22Rv1 (cell line): ENCODE data around the gene PCDH12.

ENCODE experiments used
- H3K27ac ChIP-seq: fragments of 450-650 bp; 2 replicates; pipeline ENCODE4 v1.5.1; 2017
- ZFX ChIP-seq: fragments of 450-650 bp; IDR thresholded peaks from 2 replicates; pipeline ENCODE4 v1.6.1; 2017; ENCODE audit warnings: antibody characterized with exemption, borderline replicate concordance
- TF ChIP-seq, protein P1 (sequence below): fragments of 450-650 bp; IDR thresholded peaks from 2 replicates; pipeline ENCODE4 v1.5.1; 2017; ENCODE audit warnings: mild to moderate bottlenecking

The PCDH12 gene

DNA sequence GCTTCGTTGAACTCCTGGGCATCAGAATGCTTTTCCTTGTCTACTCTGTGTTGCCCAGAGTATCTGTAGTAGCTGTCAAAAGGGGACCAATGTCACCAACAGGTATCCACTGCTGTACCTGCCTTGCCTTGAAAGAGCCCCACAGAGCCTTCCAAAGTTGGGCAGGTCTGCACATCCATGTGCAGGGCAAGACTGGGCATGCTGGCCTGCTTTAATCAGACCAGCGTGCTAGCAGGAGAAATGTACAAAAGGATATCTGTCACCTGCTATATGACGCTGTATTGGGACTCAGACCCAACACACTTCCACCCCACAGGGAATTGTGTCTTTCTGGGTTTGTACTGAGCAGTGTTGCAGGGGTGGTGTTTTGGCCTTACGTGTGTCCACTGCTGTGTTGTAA is 22.5 kb downstream of the PCDH12 start:
- no peak overlapping the region for H3K27ac ChIP-seq
- TF ChIP-seq, protein P1, sequence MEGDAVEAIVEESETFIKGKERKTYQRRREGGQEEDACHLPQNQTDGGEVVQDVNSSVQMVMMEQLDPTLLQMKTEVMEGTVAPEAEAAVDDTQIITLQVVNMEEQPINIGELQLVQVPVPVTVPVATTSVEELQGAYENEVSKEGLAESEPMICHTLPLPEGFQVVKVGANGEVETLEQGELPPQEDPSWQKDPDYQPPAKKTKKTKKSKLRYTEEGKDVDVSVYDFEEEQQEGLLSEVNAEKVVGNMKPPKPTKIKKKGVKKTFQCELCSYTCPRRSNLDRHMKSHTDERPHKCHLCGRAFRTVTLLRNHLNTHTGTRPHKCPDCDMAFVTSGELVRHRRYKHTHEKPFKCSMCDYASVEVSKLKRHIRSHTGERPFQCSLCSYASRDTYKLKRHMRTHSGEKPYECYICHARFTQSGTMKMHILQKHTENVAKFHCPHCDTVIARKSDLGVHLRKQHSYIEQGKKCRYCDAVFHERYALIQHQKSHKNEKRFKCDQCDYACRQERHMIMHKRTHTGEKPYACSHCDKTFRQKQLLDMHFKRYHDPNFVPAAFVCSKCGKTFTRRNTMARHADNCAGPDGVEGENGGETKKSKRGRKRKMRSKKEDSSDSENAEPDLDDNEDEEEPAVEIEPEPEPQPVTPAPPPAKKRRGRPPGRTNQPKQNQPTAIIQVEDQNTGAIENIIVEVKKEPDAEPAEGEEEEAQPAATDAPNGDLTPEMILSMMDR = no peak
- TF ChIP-seq ZFX = no peak

DNA sequence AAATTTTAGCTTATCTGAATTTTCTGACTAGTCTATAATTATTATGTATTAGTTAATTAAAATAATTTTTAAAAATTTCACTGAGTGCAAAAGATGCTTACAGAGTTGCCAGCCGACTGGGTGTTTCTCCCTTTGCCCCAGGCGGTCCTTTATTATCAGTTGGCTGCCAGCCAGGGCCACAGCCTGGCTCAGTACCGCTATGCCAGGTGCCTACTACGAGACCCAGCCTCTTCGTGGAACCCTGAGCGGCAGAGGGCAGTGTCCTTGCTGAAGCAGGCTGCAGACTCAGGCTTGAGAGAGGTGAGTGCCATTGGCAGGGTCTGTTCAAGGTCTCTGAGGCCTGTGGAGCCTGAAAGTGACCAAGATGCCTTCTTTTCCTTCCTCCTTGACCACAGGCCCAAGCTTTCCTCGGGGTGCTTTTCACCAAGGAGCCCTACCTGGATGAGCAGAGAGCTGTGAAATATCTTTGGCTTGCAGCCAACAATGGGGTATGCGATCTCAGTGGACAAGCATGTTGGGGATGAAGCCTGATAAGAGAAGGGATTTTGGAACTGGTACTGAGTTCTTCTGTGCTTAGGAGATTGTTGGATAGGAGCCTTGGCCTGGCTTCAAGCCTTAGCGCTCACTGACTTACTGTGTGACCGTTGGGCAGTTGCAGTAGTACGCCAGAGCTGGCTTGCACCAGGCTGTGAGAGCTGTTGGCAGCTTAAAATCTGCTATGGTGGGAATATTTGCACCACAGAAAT is 23.7 kb downstream of the PCDH12 start:
- TF ChIP-seq, protein P1 = no peak
- no peak for TF ChIP-seq ZFX
- H3K27ac ChIP-seq = no peak overlapping the region

DNA sequence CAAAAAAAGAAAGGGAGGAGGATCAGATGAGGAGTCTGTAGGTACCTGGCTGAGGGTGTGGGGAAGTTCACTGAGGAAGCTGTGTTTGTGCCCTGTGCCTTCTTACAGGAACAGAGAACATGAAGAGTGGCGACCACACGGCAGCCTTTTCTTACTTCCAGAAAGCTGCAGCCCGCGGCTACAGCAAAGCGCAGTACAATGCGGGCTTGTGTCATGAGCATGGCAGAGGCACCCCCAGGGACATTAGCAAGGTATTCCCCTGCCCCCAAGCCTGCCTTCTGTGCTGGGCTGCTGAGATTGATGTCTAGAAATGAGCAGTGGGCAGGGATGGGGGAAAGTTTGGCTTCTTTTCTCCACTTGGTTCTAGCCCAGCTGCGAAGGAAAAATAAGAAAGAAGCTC is 24.9 kb downstream of the PCDH12 start:
- H3K27ac ChIP-seq = no peak overlapping the region

DNA sequence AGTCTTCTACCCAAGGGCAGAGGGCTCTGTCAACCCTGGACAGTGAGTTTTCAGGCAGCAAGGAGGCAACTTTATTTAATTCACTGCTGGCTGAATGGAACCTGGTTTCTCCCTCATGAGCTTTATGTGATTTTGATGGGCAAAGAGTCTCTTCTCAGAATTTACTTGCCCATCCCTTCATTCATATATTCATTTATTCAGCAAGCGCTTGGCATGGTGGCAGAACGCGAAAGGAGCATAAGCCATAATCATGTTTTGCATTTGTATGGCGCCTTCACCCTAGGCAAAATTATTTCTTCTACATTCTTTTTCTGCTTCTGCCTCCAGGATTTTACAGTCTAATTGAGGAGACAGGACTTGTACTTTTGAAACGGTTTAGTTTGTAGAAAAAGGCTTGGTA is 26.3 kb downstream of the PCDH12 start:
- no peak overlapping the region for H3K27ac ChIP-seq
- TF ChIP-seq, protein P1 = no peak
- no peak for TF ChIP-seq ZFX

More for the DNA sequence above, 24.9 kb downstream of the PCDH12 start:
- TF ChIP-seq, protein P1 = no peak
- no peak for TF ChIP-seq ZFX

DNA sequence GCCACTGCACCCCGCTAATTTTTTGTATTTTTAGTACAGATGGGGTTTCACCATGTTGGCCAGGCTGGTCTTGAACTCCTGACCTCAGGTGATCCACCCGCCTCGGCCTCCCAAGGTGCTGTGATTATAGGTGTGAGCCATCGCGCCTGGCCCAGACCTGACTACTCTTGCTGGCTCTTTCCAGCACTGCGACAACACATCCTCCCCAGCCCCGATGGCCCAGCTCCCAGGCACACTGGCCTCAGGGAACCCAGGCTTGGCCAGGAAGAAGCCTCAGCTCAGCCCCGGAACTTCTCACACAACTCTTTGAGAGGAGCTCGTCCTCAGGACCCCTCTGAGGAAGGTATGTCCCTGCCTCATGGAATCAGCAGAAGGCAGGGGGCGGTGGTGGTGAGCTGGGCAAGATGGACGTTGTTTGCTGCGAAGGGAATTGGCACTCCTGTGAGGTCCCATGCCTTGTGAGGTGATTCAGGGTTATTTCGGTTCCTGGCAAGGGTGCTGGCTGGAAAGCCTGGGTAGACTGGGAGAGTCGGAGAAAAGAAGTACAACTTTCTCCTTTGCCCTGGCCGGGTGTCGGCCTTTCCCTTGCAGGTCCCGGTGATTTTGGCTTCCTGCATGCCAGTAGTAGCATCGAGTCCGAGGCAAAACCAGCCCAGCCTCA is 28.5 kb downstream of the PCDH12 start:
- no peak overlapping the region for H3K27ac ChIP-seq

DNA sequence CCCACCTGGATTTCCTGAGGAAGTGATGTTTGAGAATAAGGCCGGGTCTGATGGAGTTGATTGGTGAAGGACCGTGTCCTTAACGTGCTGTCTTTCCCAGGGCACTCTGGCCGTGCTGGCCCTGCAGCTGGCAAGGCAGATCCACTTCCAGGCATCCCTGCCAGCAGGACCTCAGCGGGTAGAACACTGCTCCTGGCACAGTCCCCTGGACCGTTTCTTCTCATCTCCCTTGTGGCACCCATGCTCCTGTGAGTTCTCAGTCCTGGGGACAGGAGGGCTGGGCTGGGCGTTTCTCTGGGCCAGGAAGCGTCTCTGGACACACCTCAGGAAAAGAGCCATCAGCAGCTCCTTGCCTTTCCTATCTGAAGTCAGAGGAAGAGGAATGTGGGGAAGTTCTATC is 30.0 kb downstream of the PCDH12 start:
- TF ChIP-seq, protein P1 = no peak
- no peak for TF ChIP-seq ZFX

More for the DNA sequence above, 28.5 kb downstream of the PCDH12 start:
- TF ChIP-seq ZFX = no peak
- TF ChIP-seq, protein P1 = no peak

DNA sequence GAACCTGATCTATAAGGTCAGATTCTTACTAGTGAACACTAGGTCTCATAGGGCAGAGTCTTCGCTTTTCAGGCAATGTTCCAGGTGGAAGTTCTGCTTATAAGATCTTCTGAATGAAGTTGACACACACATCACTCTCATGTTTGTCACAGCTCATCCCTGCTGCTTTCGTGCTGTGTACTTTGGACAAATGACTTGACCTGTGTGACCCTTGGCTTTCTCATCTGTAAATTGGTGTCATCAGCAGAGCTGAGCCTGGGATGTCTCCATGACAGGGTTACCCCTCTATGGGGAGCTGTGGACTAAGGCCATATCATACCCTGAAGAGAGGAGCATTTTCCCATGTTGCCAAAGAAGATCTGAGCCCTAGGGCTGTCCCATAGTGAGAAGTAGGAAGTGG is 31.6 kb downstream of the PCDH12 start:
- H3K27ac ChIP-seq = no peak overlapping the region
- TF ChIP-seq, protein P1 = no peak
- no peak for TF ChIP-seq ZFX

More for the DNA sequence above, 30.0 kb downstream of the PCDH12 start:
- no peak overlapping the region for H3K27ac ChIP-seq
